HEK293 (cell line): Measurements from ENCODE around the gene DDX42.

Source experiments
- CTCF ChIA-PET: fragments of 350-600 bp; formaldehyde crosslinking; extraction: SDS; loops from one replicate; lab custom pipeline; 2021; ENCODE audit warnings: antibody characterized with exemption; lab: Yijun Ruan, JAX
- POLR2A ChIA-PET: fragments of 300-600 bp; formaldehyde crosslinking; extraction: SDS; loops from one replicate; lab custom pipeline; 2020; ENCODE audit warnings: antibody characterized with exemption, inconsistent platforms; lab: Yijun Ruan, JAX
- H3K27ac ChIP-seq: fragments of 200-500 bp; sonication (Bioruptor generic); 2 replicates; pipeline ENCODE4 v1.5.1; 2014; ENCODE audit warnings: low read depth, low read length, control low read depth, inconsistent platforms; ENCODE audit errors: extremely low read depth
- H3K36me3 ChIP-seq, 2 experiments: fragments of 200-500 bp in 1 of 2; sonication (Bioruptor generic) in 1 of 2; 1 replicate in 1 of 2; 2 replicates in 1 of 2; pipeline ENCODE4 v1.5.1; 2014 to 2017; ENCODE audit warnings: inconsistent platforms in 2 of 2, low read length in 2 of 2; ENCODE audit not compliant: control insufficient read depth in 2 of 2, insufficient read depth in 1 of 2
- H3K4me1 ChIP-seq: fragments of 200-500 bp; sonication (Bioruptor generic); 2 replicates; pipeline ENCODE4 v1.5.1; 2014; ENCODE audit warnings: mild to moderate bottlenecking, low read length, inconsistent platforms; ENCODE audit not compliant: control insufficient read depth, insufficient read depth
- H3K4me3 ChIP-seq: 2 replicates; pipeline ENCODE4 v1.5.1; 2011; ENCODE audit warnings: low read depth, mild to moderate bottlenecking, control low read depth, low read length, moderate library complexity
- H3K9me3 ChIP-seq: fragments of 200-500 bp; sonication (Bioruptor generic); 2 replicates; pipeline ENCODE4 v1.5.1; 2014; ENCODE audit warnings: low read depth, low read length, inconsistent platforms; ENCODE audit not compliant: control insufficient read depth, insufficient read depth
- CTCF ChIP-seq: fragments of 450-650 bp; formaldehyde crosslinking; IDR thresholded peaks from 2 replicates; pipeline ENCODE4 v1.5.1; 2016; ENCODE audit warnings: missing biosample characterization, missing genetic modification characterization
- EGR2 ChIP-seq: fragments of 450-650 bp; formaldehyde crosslinking; IDR thresholded peaks from 2 replicates; pipeline ENCODE4 v1.5.1; 2016; ENCODE audit warnings: low read depth, missing biosample characterization, missing genetic modification characterization
- GFI1B ChIP-seq: fragments of 450-650 bp; formaldehyde crosslinking; IDR thresholded peaks from 2 replicates; pipeline ENCODE4 v1.5.1; 2016; ENCODE audit warnings: missing biosample characterization, missing genetic modification characterization
- GLIS2 ChIP-seq: fragments of 450-650 bp; formaldehyde crosslinking; IDR thresholded peaks from 2 replicates; pipeline ENCODE4 v1.5.1; 2016; ENCODE audit warnings: missing biosample characterization, missing genetic modification characterization
- HOXC10 ChIP-seq: sonication (generic); formaldehyde crosslinking; IDR thresholded peaks from 2 replicates; pipeline ENCODE4 v1.8.1; 2023; ENCODE audit warnings: mild to moderate bottlenecking, missing genetic modification reagents
- KLF7 ChIP-seq: fragments of 450-650 bp; formaldehyde crosslinking; IDR thresholded peaks from 2 replicates; pipeline ENCODE4 v1.5.1; 2016; ENCODE audit warnings: missing biosample characterization, missing genetic modification characterization, borderline replicate concordance
- KLF9 ChIP-seq: fragments of 450-650 bp; formaldehyde crosslinking; IDR thresholded peaks from 2 replicates; pipeline ENCODE4 v1.5.1; 2016; ENCODE audit warnings: missing biosample characterization, missing genetic modification characterization, low read depth
- SP3 ChIP-seq: fragments of 450-650 bp; formaldehyde crosslinking; IDR thresholded peaks from 2 replicates; pipeline ENCODE4 v1.5.1; 2016; ENCODE audit warnings: missing biosample characterization, missing genetic modification characterization
- ZBTB1 ChIP-seq: fragments of 450-650 bp; formaldehyde crosslinking; IDR thresholded peaks from 2 replicates; pipeline ENCODE4 v1.5.1; 2016; ENCODE audit warnings: missing biosample characterization, missing genetic modification characterization
- ZBTB10 ChIP-seq: fragments of 450-650 bp; formaldehyde crosslinking; IDR thresholded peaks from 2 replicates; pipeline ENCODE4 v1.5.1; 2016; ENCODE audit warnings: missing biosample characterization, missing genetic modification characterization
- ZBTB17 ChIP-seq: fragments of 450-650 bp; formaldehyde crosslinking; IDR thresholded peaks from 2 replicates; pipeline ENCODE4 v1.5.1; 2016; ENCODE audit warnings: missing biosample characterization, missing genetic modification characterization
- ZNF18 ChIP-seq: fragments of 450-650 bp; formaldehyde crosslinking; IDR thresholded peaks from 2 replicates; pipeline ENCODE4 v1.5.1; 2016; ENCODE audit warnings: missing biosample characterization, missing genetic modification characterization
- ZNF214 ChIP-seq: fragments of 450-650 bp; formaldehyde crosslinking; IDR thresholded peaks from 2 replicates; pipeline ENCODE4 v1.5.1; 2017; ENCODE audit warnings: missing biosample characterization, mild to moderate bottlenecking, missing genetic modification characterization, borderline replicate concordance
- ZNF239 ChIP-seq: fragments of 450-650 bp; formaldehyde crosslinking; IDR thresholded peaks from 2 replicates; pipeline ENCODE4 v1.5.1; 2016; ENCODE audit warnings: missing biosample characterization, missing genetic modification characterization
- ZNF24 ChIP-seq: fragments of 450-650 bp; formaldehyde crosslinking; IDR thresholded peaks from 2 replicates; pipeline ENCODE4 v1.5.1; 2016; ENCODE audit warnings: missing biosample characterization, missing genetic modification characterization
- ZNF274 ChIP-seq, 2 experiments: fragments of 200-500 bp in 1 of 2; fragments of 450-650 bp in 1 of 2; sonication (Bioruptor generic) in 1 of 2; formaldehyde crosslinking in 1 of 2; IDR thresholded peaks; 2 replicates each; pipeline versions ENCODE4 v1.5.1 to v1.6.1; 2014 to 2016; ENCODE audit warnings: borderline replicate concordance in 1 of 2, inconsistent platforms in 1 of 2, low read length in 1 of 2, missing biosample characterization in 1 of 2, missing genetic modification characterization in 1 of 2
- ZNF324 ChIP-seq: fragments of 450-650 bp; formaldehyde crosslinking; IDR thresholded peaks from 2 replicates; pipeline ENCODE4 v1.5.1; 2016; ENCODE audit warnings: missing biosample characterization, missing genetic modification characterization
- ZNF341 ChIP-seq: fragments of 450-650 bp; formaldehyde crosslinking; IDR thresholded peaks from 2 replicates; pipeline ENCODE4; 2016; ENCODE audit warnings: low read depth, missing biosample characterization, missing genetic modification characterization
- ZNF391 ChIP-seq: fragments of 450-650 bp; formaldehyde crosslinking; IDR thresholded peaks from 2 replicates; pipeline ENCODE4 v1.5.1; 2016; ENCODE audit warnings: low read depth, missing biosample characterization, missing genetic modification characterization, borderline replicate concordance
- ZNF510 ChIP-seq: fragments of 450-650 bp; formaldehyde crosslinking; IDR thresholded peaks from 2 replicates; pipeline ENCODE4 v1.5.1; 2018; ENCODE audit warnings: mild to moderate bottlenecking, missing genetic modification characterization, missing biosample characterization; ENCODE audit not compliant: insufficient replicate concordance
- ZNF548 ChIP-seq: fragments of 450-650 bp; formaldehyde crosslinking; IDR thresholded peaks from 2 replicates; pipeline ENCODE4 v1.5.1; 2016; ENCODE audit warnings: missing biosample characterization, missing genetic modification characterization
- ZNF600 ChIP-seq: fragments of 450-650 bp; formaldehyde crosslinking; IDR thresholded peaks from 2 replicates; pipeline ENCODE4 v1.5.1; 2016; ENCODE audit warnings: missing biosample characterization, missing genetic modification characterization
- ZNF707 ChIP-seq: fragments of 450-650 bp; formaldehyde crosslinking; IDR thresholded peaks from 2 replicates; pipeline ENCODE4 v1.5.1; 2016; ENCODE audit warnings: missing biosample characterization, missing genetic modification characterization

DDX42 gene

GRCh38 chr17:63833741-63834373 lies 59.9 kb downstream of the DDX42 start:
- POLR2A ChIA-PET = interaction anchor here (0.5 to 2.7 kb wide), 9 partner anchors 7 to 1200 kb away, joined by 3 to 10 read pairs (median 4); partner anchors contain the start of genes CCDC47, DDX42 and PSMC5
- Histone ChIP-seq H3K9me3 (no peaks in the 10 kb centered on the region), H3K27ac (0 out of 2 replicates have a peak overlapping the region, but pooled peaks have one; percentile 1), H3K36me3 (peaks cover 49 to 96% of the 10 kb centered on the region in 2 experiments), H3K4me1 (no peaks in the 10 kb centered on the region; the same call in 1 of the 2 replicates), H3K4me3 (no peak overlapping the region)
- TF ChIP-seq ZNF600 (tag by site-specific recombination) = peak; percentile 42; the same call in 1 of the 2 replicates
- no peak for TF ChIP-seq ZNF18 (tag by site-specific recombination)
- TF ChIP-seq GFI1B (tag by site-specific recombination) = no peak
- no peak for TF ChIP-seq ZNF274 (IDR thresholded peaks at IDR 0.05; ENCODE audit: low read length)
- TF ChIP-seq ZNF274 (tag by site-specific recombination; IDR thresholded peaks at IDR 0.05; ENCODE audit: borderline replicate concordance) = no peak
- TF ChIP-seq ZNF707 (tag by site-specific recombination) = no peak
- TF ChIP-seq ZNF341 (tag by site-specific recombination) = peak; percentile 93
- TF ChIP-seq HOXC10 (CRISPR knock-in tag) = no peak
- no peak for TF ChIP-seq EGR2 (tag by site-specific recombination)
- TF ChIP-seq ZNF214 (tag by site-specific recombination) = no peak
- TF ChIP-seq ZNF510 (tag by site-specific recombination) = no peak
- no peak for TF ChIP-seq ZBTB17 (tag by site-specific recombination)
- TF ChIP-seq, all 188 proteins: peak for 2
- CTCF ChIA-PET = interaction anchor here (0.6 to 3.0 kb wide), 22 partner anchors 10 to 409 kb away, joined by 3 to 18 read pairs (median 4); partner anchors contain the start of genes CCDC47 and DDX42

GRCh38 chr17:63834431-63835166 lies 60.6 kb downstream of the DDX42 start:
- ChIA-PET CTCF (interaction anchor here (0.6 to 3.0 kb wide), 30 partner anchors 8 to 437 kb away, joined by 3 to 18 read pairs (median 4); partner anchors contain the start of genes CCDC47, DDX42 and PSMC5), POLR2A (interaction anchor here (0.5 to 2.7 kb wide), 6 partner anchors 8 to 1201 kb away, joined by 3 to 10 read pairs (median 3); partner anchors contain the start of genes CCDC47, DDX42 and PSMC5)
- Histone ChIP-seq H3K9me3 (no peaks in the 10 kb centered on the region), H3K36me3 (peaks cover 45 to 88% of the 10 kb centered on the region in 2 experiments), H3K4me1 (peaks cover 7% of the 10 kb centered on the region), H3K27ac (0 out of 2 replicates have a peak overlapping the region, but pooled peaks have one; percentile 1), H3K4me3 (no peak overlapping the region)
- no peak for TF ChIP-seq ZNF548 (tag by site-specific recombination)
- TF ChIP-seq GLIS2 (tag by site-specific recombination) = 0 out of 2 replicates have a peak, but pooled peaks have one; percentile 10
- TF ChIP-seq ZNF24 (tag by site-specific recombination) = no peak
- peak; percentile 31; the same call in 1 of the 2 replicates for TF ChIP-seq ZNF391 (tag by site-specific recombination)
- TF ChIP-seq ZNF324 = no peak
- no peak for TF ChIP-seq KLF7 (tag by site-specific recombination)
- no peak for TF ChIP-seq ZBTB10 (tag by site-specific recombination)
- no peak for TF ChIP-seq ZBTB1 (tag by site-specific recombination)
- TF ChIP-seq ZNF239 (tag by site-specific recombination) = no peak
- no peak for TF ChIP-seq SP3 (tag by site-specific recombination)
- TF ChIP-seq CTCF = peak; percentile 98
- no peak for TF ChIP-seq KLF9 (tag by site-specific recombination)
